Endothelial cell of umbilical vein (primary cell): ENCODE measurements around the gene C1RL. TPM values are rescaled to one million over a fixed set of nuclear protein-coding genes. Genes with fewer than 3 reads are reported as not detected.

Source experiments
- BruUV-seq: library from RNA; stranded (reverse); fragments of 400-500 nt; replicated peaks from 2 replicates; lab custom pipeline; 2021; lab: Mats Ljungman, UMichigan
- CTCF ChIA-PET: fragments of 300-600, 350-600 bp; sonication (Branson Sonifier 250); formaldehyde crosslinking; loops from one replicate; lab custom pipeline; 2021; ENCODE audit warnings: antibody characterized with exemption, inconsistent platforms; lab: Charles Lee
- POLR2A ChIA-PET: fragments of 300-600, 350-600 bp; sonication (Branson Sonifier 250); formaldehyde crosslinking; loops from one replicate; lab custom pipeline; 2021; ENCODE audit warnings: antibody characterized with exemption, inconsistent platforms; lab: Charles Lee
- DNase-seq: peaks from one replicate; pipeline ENCODE4 v3.0.0-alpha.2; 2011; ENCODE audit warnings: low read depth, low spot score
- FAIRE-seq: peaks from 2 replicates; lab custom pipeline; 2011; peaks lifted over from hg19 to GRCh38; lab: Jason Lieb, UNC
- H2AFZ ChIP-seq: 2 replicates; pipeline ENCODE4 v1.6.0; 2012; ENCODE audit warnings: low read depth, low read length, control low read depth, inconsistent platforms
- H3K27ac ChIP-seq: 2 replicates; pipeline ENCODE4 v1.5.1; 2011; ENCODE audit warnings: low read depth, mild to moderate bottlenecking, control low read depth, low read length, moderate library complexity; ENCODE audit not compliant: insufficient read depth
- H3K27me3 ChIP-seq, 2 experiments: 2 replicates each; pipeline versions ENCODE4 v1.6.0 to v1.6.1; 2011; ENCODE audit warnings: low read length in 2 of 2, mixed read lengths in 1 of 2; ENCODE audit not compliant: control insufficient read depth in 2 of 2, insufficient read depth in 2 of 2
- H3K36me3 ChIP-seq, 2 experiments: 2 replicates in 1 of 2; 3 replicates in 1 of 2; pipeline ENCODE4 v1.5.1; 2011; ENCODE audit warnings: low read length in 2 of 2, mild to moderate bottlenecking in 1 of 2, moderate library complexity in 1 of 2; ENCODE audit not compliant: control insufficient read depth in 2 of 2, insufficient read depth in 2 of 2; ENCODE audit errors: extremely low read depth in 1 of 2
- H3K4me1 ChIP-seq: 3 replicates; pipeline ENCODE4 v1.5.1; 2011; ENCODE audit warnings: mild to moderate bottlenecking, low read length; ENCODE audit not compliant: control insufficient read depth, insufficient read depth; ENCODE audit errors: extremely low read depth
- H3K4me2 ChIP-seq: 2 replicates; pipeline ENCODE4 v1.6.1; 2011; ENCODE audit warnings: low read length, control low read depth, mixed read lengths; ENCODE audit not compliant: insufficient read depth
- H3K4me3 ChIP-seq, 3 experiments: fragments of 200-600 bp in 1 of 3; sonication (generic), shearing (Covaris generic) in 1 of 3; replicated peaks in 1 of 3; 2 replicates each; pipeline ENCODE4 v1.5.1; 2011 to 2016; ENCODE audit warnings: control low read depth in 3 of 3, low read length in 3 of 3, mild to moderate bottlenecking in 2 of 3, inconsistent platforms in 1 of 3, low read depth in 1 of 3, moderate library complexity in 1 of 3; ENCODE audit not compliant: insufficient read depth in 1 of 3
- H3K79me2 ChIP-seq: 2 replicates; pipeline ENCODE4 v1.6.0; 2012; ENCODE audit warnings: low read length, inconsistent platforms; ENCODE audit not compliant: control insufficient read depth, insufficient read depth
- H3K9ac ChIP-seq: replicated peaks from 2 replicates; pipeline ENCODE3; 2011; ENCODE audit warnings: low read length, control low read depth; ENCODE audit not compliant: insufficient read depth; ENCODE audit errors: extremely low read depth
- H3K9me1 ChIP-seq: replicated peaks from 3 replicates; pipeline ENCODE4 v1.6.0; 2011; ENCODE audit warnings: mild to moderate bottlenecking, low read length; ENCODE audit not compliant: control insufficient read depth, insufficient read depth; ENCODE audit errors: extremely low read depth
- H3K9me3 ChIP-seq: replicated peaks from 2 replicates; pipeline ENCODE4 v1.5.1; 2012; ENCODE audit warnings: low read length, inconsistent platforms; ENCODE audit not compliant: control insufficient read depth, insufficient read depth
- H4K20me1 ChIP-seq: replicated peaks from 2 replicates; pipeline ENCODE3; 2011; ENCODE audit warnings: mild to moderate bottlenecking, low read length; ENCODE audit not compliant: control insufficient read depth, insufficient read depth; ENCODE audit errors: extremely low read depth
- CTCF ChIP-seq, 2 donors: IDR thresholded peaks; 1 replicate in 1 of 2; 2 replicates in 1 of 2; pipeline ENCODE4 v1.5.1; 2011; ENCODE audit warnings: low read length in 2 of 2, mild to moderate bottlenecking in 2 of 2, moderate library complexity in 2 of 2, control low read depth in 1 of 2, inconsistent platforms in 1 of 2, low read depth in 1 of 2; ENCODE audit not compliant: insufficient read depth in 1 of 2; ENCODE audit errors: extremely low read depth in 1 of 2
- EZH2 ChIP-seq: IDR thresholded peaks from 2 replicates; pipeline ENCODE4 v1.6.1; 2012; ENCODE audit warnings: borderline replicate concordance, low read depth, mild to moderate bottlenecking, moderate library complexity, low read length, inconsistent platforms; ENCODE audit not compliant: severe bottlenecking
- FOS ChIP-seq: IDR thresholded peaks from 2 replicates; pipeline ENCODE4 v1.6.1; 2011; ENCODE audit warnings: mild to moderate bottlenecking, low read length, moderate library complexity, borderline replicate concordance; ENCODE audit not compliant: insufficient read depth
- JUN ChIP-seq: IDR thresholded peaks from 2 replicates; pipeline ENCODE4 v1.6.1; 2011; ENCODE audit warnings: borderline replicate concordance, low read depth; ENCODE audit not compliant: insufficient read length, insufficient read depth
- MYC ChIP-seq: IDR thresholded peaks from one replicate; pipeline ENCODE4 v1.6.1; 2011; ENCODE audit warnings: mild to moderate bottlenecking, low read depth, low read length
- POLR2A ChIP-seq: IDR thresholded peaks from 2 replicates; pipeline ENCODE4 v1.6.1; 2012; ENCODE audit warnings: low read depth, mild to moderate bottlenecking, control low read depth, low read length
- POLR2AphosphoS5 ChIP-seq: IDR thresholded peaks from 2 replicates; pipeline ENCODE4 v1.6.1; 2012; ENCODE audit warnings: low read depth, mild to moderate bottlenecking, control low read depth, low read length, moderate library complexity; ENCODE audit not compliant: insufficient read depth
- dilution Hi-C: fragments of 300-500 bp; cut with MboI; formaldehyde crosslinking; loops from one replicate; pipeline ENCODE4 v1.15.0; 2019; ENCODE audit warnings: low sequenced_read_pairs; ENCODE audit not compliant: extremely low pct_ligation_motif_present
- intact Hi-C: fragments of 100-400 bp; cut with micrococcal nuclease; formaldehyde crosslinking; loops from one replicate; pipeline ENCODE4 v1.10.0; 2022
- polyA plus RNA-seq, 4 experiments: library from polyadenylated mRNA; depleted of rRNA in 3 of 4; stranded (reverse) in 3 of 4; unstranded in 1 of 4; fragments of >200 nt; gene quantifications; 2 replicates each; pipeline versions ENCODE4 v1.2.1 to v1.2.3, GENCODE V29; 2011 to 2012; ENCODE audit warnings: missing spikeins in 1 of 4
- total RNA-seq: library from RNA; stranded (reverse); gene quantifications from 2 replicates; pipeline ENCODE4 v1.2.3, GENCODE V29; 2021
- TF ChIP-seq, protein P1 (sequence below): IDR thresholded peaks from 2 replicates; pipeline ENCODE4 v1.6.1; 2011; ENCODE audit not compliant: insufficient read depth, insufficient read length

C1RL gene
- total and polyA plus RNA-seq, 2 donors (not counting 3 experiments of a cell fraction or from before 2014, with no cell fraction given) = 20.9 to 25.0 TPM

DNA sequence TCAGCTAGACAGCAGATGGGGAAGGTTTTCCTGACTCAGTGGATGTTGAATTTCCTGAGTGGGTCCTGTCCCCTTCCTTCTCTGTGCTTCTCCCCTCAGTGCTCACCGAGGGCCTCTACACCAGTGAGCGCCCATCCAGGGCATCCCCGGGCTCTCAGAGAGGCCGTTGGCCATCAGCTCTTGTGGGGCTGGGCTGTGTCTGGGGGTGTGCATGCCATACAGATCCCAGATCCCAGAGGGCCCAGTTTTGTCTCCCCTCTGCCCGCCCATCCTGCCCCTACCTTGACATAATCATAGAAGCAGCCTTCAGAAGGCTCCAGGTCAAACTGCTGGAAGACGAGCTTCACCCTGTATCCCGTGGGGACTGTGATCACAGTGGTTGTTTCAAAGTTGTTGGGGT, 17.8 kb downstream of the C1RL start:
- Histone ChIP-seq H4K20me1 (no peaks in the 10 kb centered on the region), H3K4me1 (peaks cover 6% of the 10 kb centered on the region), H3K79me2 (no peaks in the 10 kb centered on the region), H3K36me3 (no peaks in the 10 kb centered on the region), H3K27ac (no peak overlapping the region), H3K9me1 (no peaks in the 10 kb centered on the region), H3K4me2 (no peak overlapping the region), H3K27me3 (peaks cover 0 to 17% of the 10 kb centered on the region in 2 experiments), H3K9me3 (no peaks in the 10 kb centered on the region), H2AFZ (no peak overlapping the region), H3K9ac (no peak overlapping the region), H3K4me3 (no peak overlapping the region)
- DNase-seq = no peak
- ChIA-PET CTCF (interaction anchor here (0.6 to 4.5 kb wide), 4 partner anchors 17 to 222 kb away, joined by 3 to 19 read pairs (median 4); partner anchors contain the start of genes C12orf57 and RNU7-1), POLR2A (no interaction called here)
- BruUV-seq = no TSS peak
- intact Hi-C loops (loop anchor here (5.0 kb wide), 2 partner anchors 119 to 219 kb away; partner anchors contain the start of genes EMG1, PHB2 and SPSB2), dilution Hi-C loops (no loop called here)
- no peak for FAIRE-seq
- TF ChIP-seq, protein P1, sequence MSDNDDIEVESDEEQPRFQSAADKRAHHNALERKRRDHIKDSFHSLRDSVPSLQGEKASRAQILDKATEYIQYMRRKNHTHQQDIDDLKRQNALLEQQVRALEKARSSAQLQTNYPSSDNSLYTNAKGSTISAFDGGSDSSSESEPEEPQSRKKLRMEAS = no peak
- TF ChIP-seq MYC (no peak), POLR2AphosphoS5 (no peak), FOS (no peak), POLR2A (no peak), EZH2 (no peak), CTCF (IDR thresholded peaks at IDR 0.05; ENCODE audit: extremely low read depth in 1 of 2, insufficient read depth in 1 of 2, low read depth in 1 of 2, low read length in 2 of 2) (no peak), JUN (no peak)
